HEK293 (cell line): ENCODE data around the gene NAA80.

Experiments used
- KLF1 ChIP-seq: fragments of 450-650 bp; formaldehyde crosslinking; IDR thresholded peaks from 2 replicates; pipeline ENCODE4 v1.5.1; 2016; ENCODE audit warnings: missing biosample characterization, missing genetic modification characterization
- ZBTB17 ChIP-seq: fragments of 450-650 bp; formaldehyde crosslinking; IDR thresholded peaks from 2 replicates; pipeline ENCODE4 v1.5.1; 2016; ENCODE audit warnings: missing biosample characterization, missing genetic modification characterization
- ZBTB8A ChIP-seq: fragments of 450-650 bp; formaldehyde crosslinking; IDR thresholded peaks from 2 replicates; pipeline ENCODE4 v1.5.1; 2016; ENCODE audit warnings: missing biosample characterization, missing genetic modification characterization
- ZEB2 ChIP-seq: fragments of 450-650 bp; formaldehyde crosslinking; IDR thresholded peaks from 2 replicates; pipeline ENCODE4 v1.5.1; 2016; ENCODE audit warnings: missing biosample characterization, missing genetic modification characterization
- ZIC2 ChIP-seq: fragments of 450-650 bp; formaldehyde crosslinking; IDR thresholded peaks from 2 replicates; pipeline ENCODE4 v1.5.1; 2016; ENCODE audit warnings: missing biosample characterization, missing genetic modification characterization
- ZNF10 ChIP-seq: fragments of 450-650 bp; formaldehyde crosslinking; IDR thresholded peaks from 2 replicates; pipeline ENCODE4 v1.5.1; 2017; ENCODE audit warnings: missing biosample characterization, missing genetic modification characterization
- ZNF133 ChIP-seq: fragments of 450-650 bp; formaldehyde crosslinking; IDR thresholded peaks from 2 replicates; pipeline ENCODE4 v1.5.1; 2016; ENCODE audit warnings: missing biosample characterization, missing genetic modification characterization
- ZNF2 ChIP-seq: fragments of 450-650 bp; formaldehyde crosslinking; IDR thresholded peaks from 2 replicates; pipeline ENCODE4 v1.5.1; 2016; ENCODE audit warnings: missing biosample characterization, missing genetic modification characterization
- ZNF324 ChIP-seq: fragments of 450-650 bp; formaldehyde crosslinking; IDR thresholded peaks from 2 replicates; pipeline ENCODE4 v1.5.1; 2016; ENCODE audit warnings: missing biosample characterization, missing genetic modification characterization
- ZNF350 ChIP-seq: fragments of 450-650 bp; formaldehyde crosslinking; IDR thresholded peaks from 2 replicates; pipeline ENCODE4 v1.5.0; 2017; ENCODE audit warnings: missing biosample characterization, mild to moderate bottlenecking, missing genetic modification characterization
- ZNF423 ChIP-seq: fragments of 450-650 bp; formaldehyde crosslinking; IDR thresholded peaks from 2 replicates; pipeline ENCODE4 v1.5.1; 2016; ENCODE audit warnings: missing biosample characterization, missing genetic modification characterization
- ZNF426 ChIP-seq: fragments of 450-650 bp; formaldehyde crosslinking; IDR thresholded peaks from 2 replicates; pipeline ENCODE4 v1.5.1; 2017; ENCODE audit warnings: missing biosample characterization, missing genetic modification characterization, mild to moderate bottlenecking, inconsistent platforms, moderate library complexity
- ZNF561 ChIP-seq: fragments of 450-650 bp; IDR thresholded peaks from 2 replicates; pipeline ENCODE4 v1.5.1; 2018; ENCODE audit warnings: missing biosample characterization, missing genetic modification characterization, borderline replicate concordance
- ZNF600 ChIP-seq: fragments of 450-650 bp; formaldehyde crosslinking; IDR thresholded peaks from 2 replicates; pipeline ENCODE4 v1.5.1; 2016; ENCODE audit warnings: missing biosample characterization, missing genetic modification characterization
- ZNF610 ChIP-seq: fragments of 450-650 bp; formaldehyde crosslinking; IDR thresholded peaks from 2 replicates; pipeline ENCODE4 v1.5.1; 2016; ENCODE audit warnings: missing biosample characterization, missing genetic modification characterization, borderline replicate concordance
- ZNF670 ChIP-seq: fragments of 450-650 bp; formaldehyde crosslinking; IDR thresholded peaks from 2 replicates; pipeline ENCODE4 v1.5.1; 2016; ENCODE audit warnings: missing biosample characterization, missing genetic modification characterization, low read depth
- ZNF791 ChIP-seq: fragments of 450-650 bp; formaldehyde crosslinking; IDR thresholded peaks from 2 replicates; pipeline ENCODE4 v1.5.1; 2016; ENCODE audit warnings: missing biosample characterization, missing genetic modification characterization
- ZNF843 ChIP-seq: fragments of 450-650 bp; formaldehyde crosslinking; IDR thresholded peaks from 2 replicates; pipeline ENCODE4 v1.5.1; 2016; ENCODE audit warnings: missing biosample characterization, missing genetic modification characterization
- TF ChIP-seq, protein P1 (sequence below): fragments of 450-650 bp; formaldehyde crosslinking; IDR thresholded peaks from 2 replicates; pipeline ENCODE4 v1.5.1; 2016; ENCODE audit warnings: missing biosample characterization, missing genetic modification characterization, low read depth
- TF ChIP-seq, protein P2 (sequence below): fragments of 450-650 bp; formaldehyde crosslinking; IDR thresholded peaks from 2 replicates; pipeline ENCODE4 v1.5.0; 2017; ENCODE audit warnings: missing biosample characterization, missing genetic modification characterization, borderline replicate concordance
- TF ChIP-seq, protein P3 (sequence below): fragments of 450-650 bp; formaldehyde crosslinking; IDR thresholded peaks from 2 replicates; pipeline ENCODE4 v1.5.1; 2016; ENCODE audit warnings: missing biosample characterization, missing genetic modification characterization, borderline replicate concordance
- TF ChIP-seq, protein P4 (sequence below): fragments of 450-650 bp; IDR thresholded peaks from 2 replicates; pipeline ENCODE4 v1.5.1; 2018; ENCODE audit warnings: missing biosample characterization, missing genetic modification characterization
- TF ChIP-seq, protein P5 (sequence below): fragments of 450-650 bp; formaldehyde crosslinking; IDR thresholded peaks from 2 replicates; pipeline ENCODE4 v1.5.1; 2016; ENCODE audit warnings: missing biosample characterization, missing genetic modification characterization
- TF ChIP-seq, protein P6 (sequence below): fragments of 450-650 bp; formaldehyde crosslinking; IDR thresholded peaks from 2 replicates; pipeline ENCODE4 v1.5.1; 2016; ENCODE audit warnings: missing biosample characterization, missing genetic modification characterization

NAA80 gene

DNA sequence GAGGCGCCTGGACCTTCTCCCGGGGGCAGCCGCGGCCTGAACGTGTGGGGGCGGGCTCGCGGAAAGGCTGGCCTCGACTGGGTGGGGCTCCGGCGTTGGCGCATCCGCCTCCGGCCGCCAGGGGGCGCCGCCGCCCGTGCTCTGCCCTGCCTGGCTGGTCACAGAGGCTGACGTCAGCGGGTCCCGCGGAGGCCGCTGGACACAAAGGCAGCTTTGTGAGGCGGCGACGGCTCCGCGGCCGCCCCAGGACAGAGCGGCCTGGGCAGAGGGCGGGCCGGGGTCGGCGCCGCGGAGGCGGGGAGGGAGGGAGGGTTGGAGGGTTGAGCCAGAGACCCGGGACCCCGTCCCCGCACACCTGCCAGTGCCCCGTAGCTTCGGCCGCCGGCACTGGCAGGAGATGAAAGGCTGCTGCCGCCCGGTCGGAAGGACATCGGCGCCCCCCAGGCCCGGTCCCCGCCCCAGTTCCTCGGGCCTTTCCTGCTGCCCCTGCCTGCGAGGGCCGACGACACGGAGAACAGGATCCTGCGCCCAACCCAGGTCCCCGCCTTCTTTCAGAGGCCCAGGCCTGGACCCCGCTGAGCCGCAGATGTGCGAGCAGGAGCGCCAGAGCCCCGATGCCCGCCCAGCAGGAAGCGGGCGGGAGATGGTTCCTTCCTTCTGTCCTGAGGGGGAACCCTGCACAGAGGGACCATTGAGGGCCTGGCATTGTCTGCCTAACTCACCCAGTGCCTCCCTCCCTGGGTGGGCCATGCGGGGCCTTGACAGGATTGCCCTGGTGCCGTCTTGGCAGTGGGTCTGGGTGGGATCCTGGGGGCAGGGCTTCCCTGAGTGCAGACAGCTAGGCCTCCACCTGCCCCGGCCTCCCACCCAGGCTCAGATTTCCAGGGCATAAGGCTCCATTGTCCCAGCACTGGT, 38.9 kb downstream of the NAA80 start (continued):
- TF ChIP-seq, protein P1, sequence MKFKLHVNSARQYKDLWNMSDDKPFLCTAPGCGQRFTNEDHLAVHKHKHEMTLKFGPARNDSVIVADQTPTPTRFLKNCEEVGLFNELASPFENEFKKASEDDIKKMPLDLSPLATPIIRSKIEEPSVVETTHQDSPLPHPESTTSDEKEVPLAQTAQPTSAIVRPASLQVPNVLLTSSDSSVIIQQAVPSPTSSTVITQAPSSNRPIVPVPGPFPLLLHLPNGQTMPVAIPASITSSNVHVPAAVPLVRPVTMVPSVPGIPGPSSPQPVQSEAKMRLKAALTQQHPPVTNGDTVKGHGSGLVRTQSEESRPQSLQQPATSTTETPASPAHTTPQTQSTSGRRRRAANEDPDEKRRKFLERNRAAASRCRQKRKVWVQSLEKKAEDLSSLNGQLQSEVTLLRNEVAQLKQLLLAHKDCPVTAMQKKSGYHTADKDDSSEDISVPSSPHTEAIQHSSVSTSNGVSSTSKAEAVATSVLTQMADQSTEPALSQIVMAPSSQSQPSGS (tag by site-specific recombination), result peak; percentile 80; the same call in 1 of the 2 replicates
- TF ChIP-seq, protein P2, sequence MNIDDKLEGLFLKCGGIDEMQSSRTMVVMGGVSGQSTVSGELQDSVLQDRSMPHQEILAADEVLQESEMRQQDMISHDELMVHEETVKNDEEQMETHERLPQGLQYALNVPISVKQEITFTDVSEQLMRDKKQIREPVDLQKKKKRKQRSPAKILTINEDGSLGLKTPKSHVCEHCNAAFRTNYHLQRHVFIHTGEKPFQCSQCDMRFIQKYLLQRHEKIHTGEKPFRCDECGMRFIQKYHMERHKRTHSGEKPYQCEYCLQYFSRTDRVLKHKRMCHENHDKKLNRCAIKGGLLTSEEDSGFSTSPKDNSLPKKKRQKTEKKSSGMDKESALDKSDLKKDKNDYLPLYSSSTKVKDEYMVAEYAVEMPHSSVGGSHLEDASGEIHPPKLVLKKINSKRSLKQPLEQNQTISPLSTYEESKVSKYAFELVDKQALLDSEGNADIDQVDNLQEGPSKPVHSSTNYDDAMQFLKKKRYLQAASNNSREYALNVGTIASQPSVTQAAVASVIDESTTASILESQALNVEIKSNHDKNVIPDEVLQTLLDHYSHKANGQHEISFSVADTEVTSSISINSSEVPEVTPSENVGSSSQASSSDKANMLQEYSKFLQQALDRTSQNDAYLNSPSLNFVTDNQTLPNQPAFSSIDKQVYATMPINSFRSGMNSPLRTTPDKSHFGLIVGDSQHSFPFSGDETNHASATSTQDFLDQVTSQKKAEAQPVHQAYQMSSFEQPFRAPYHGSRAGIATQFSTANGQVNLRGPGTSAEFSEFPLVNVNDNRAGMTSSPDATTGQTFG (tag by site-specific recombination), result no peak
- no peak for TF ChIP-seq ZNF670 (tag by site-specific recombination)
- 0 out of 2 replicates have a peak, but pooled peaks have one; percentile 16 for TF ChIP-seq ZNF423 (tag by site-specific recombination)
- peak; percentile 42; the same call in 1 of the 2 replicates for TF ChIP-seq ZBTB8A (tag by site-specific recombination)
- TF ChIP-seq ZNF133, result no peak
- TF ChIP-seq ZNF843 (tag by site-specific recombination), result no peak
- TF ChIP-seq KLF1 (tag by site-specific recombination), result 0 out of 2 replicates have a peak, but pooled peaks have one; percentile 20
- no peak for TF ChIP-seq ZNF561
- no peak for TF ChIP-seq ZNF791 (tag by site-specific recombination)
- TF ChIP-seq ZNF600 (tag by site-specific recombination), result peak; percentile 45
- TF ChIP-seq ZNF610 (tag by site-specific recombination), result peak; percentile 94
- TF ChIP-seq, protein P3, sequence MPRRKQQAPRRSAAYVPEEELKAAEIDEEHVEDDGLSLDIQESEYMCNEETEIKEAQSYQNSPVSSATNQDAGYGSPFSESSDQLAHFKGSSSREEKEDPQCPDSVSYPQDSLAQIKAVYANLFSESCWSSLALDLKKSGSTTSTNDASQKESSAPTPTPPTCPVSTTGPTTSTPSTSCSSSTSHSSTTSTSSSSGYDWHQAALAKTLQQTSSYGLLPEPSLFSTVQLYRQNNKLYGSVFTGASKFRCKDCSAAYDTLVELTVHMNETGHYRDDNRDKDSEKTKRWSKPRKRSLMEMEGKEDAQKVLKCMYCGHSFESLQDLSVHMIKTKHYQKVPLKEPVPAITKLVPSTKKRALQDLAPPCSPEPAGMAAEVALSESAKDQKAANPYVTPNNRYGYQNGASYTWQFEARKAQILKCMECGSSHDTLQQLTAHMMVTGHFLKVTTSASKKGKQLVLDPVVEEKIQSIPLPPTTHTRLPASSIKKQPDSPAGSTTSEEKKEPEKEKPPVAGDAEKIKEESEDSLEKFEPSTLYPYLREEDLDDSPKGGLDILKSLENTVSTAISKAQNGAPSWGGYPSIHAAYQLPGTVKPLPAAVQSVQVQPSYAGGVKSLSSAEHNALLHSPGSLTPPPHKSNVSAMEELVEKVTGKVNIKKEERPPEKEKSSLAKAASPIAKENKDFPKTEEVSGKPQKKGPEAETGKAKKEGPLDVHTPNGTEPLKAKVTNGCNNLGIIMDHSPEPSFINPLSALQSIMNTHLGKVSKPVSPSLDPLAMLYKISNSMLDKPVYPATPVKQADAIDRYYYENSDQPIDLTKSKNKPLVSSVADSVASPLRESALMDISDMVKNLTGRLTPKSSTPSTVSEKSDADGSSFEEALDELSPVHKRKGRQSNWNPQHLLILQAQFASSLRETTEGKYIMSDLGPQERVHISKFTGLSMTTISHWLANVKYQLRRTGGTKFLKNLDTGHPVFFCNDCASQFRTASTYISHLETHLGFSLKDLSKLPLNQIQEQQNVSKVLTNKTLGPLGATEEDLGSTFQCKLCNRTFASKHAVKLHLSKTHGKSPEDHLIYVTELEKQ (tag by site-specific recombination), result 0 out of 2 replicates have a peak, but pooled peaks have one; percentile 36
- TF ChIP-seq ZNF10, result no peak
- peak; percentile 75 for TF ChIP-seq ZBTB17 (tag by site-specific recombination)
- TF ChIP-seq, protein P4, sequence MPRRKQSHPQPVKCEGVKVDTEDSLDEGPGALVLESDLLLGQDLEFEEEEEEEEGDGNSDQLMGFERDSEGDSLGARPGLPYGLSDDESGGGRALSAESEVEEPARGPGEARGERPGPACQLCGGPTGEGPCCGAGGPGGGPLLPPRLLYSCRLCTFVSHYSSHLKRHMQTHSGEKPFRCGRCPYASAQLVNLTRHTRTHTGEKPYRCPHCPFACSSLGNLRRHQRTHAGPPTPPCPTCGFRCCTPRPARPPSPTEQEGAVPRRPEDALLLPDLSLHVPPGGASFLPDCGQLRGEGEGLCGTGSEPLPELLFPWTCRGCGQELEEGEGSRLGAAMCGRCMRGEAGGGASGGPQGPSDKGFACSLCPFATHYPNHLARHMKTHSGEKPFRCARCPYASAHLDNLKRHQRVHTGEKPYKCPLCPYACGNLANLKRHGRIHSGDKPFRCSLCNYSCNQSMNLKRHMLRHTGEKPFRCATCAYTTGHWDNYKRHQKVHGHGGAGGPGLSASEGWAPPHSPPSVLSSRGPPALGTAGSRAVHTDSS, result no peak
- no peak for TF ChIP-seq ZNF324 (tag by site-specific recombination)
- no peak for TF ChIP-seq ZNF350 (tag by site-specific recombination)
- TF ChIP-seq, protein P5, sequence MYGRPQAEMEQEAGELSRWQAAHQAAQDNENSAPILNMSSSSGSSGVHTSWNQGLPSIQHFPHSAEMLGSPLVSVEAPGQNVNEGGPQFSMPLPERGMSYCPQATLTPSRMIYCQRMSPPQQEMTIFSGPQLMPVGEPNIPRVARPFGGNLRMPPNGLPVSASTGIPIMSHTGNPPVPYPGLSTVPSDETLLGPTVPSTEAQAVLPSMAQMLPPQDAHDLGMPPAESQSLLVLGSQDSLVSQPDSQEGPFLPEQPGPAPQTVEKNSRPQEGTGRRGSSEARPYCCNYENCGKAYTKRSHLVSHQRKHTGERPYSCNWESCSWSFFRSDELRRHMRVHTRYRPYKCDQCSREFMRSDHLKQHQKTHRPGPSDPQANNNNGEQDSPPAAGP (tag by site-specific recombination), result peak; percentile 34
- TF ChIP-seq, protein P6, sequence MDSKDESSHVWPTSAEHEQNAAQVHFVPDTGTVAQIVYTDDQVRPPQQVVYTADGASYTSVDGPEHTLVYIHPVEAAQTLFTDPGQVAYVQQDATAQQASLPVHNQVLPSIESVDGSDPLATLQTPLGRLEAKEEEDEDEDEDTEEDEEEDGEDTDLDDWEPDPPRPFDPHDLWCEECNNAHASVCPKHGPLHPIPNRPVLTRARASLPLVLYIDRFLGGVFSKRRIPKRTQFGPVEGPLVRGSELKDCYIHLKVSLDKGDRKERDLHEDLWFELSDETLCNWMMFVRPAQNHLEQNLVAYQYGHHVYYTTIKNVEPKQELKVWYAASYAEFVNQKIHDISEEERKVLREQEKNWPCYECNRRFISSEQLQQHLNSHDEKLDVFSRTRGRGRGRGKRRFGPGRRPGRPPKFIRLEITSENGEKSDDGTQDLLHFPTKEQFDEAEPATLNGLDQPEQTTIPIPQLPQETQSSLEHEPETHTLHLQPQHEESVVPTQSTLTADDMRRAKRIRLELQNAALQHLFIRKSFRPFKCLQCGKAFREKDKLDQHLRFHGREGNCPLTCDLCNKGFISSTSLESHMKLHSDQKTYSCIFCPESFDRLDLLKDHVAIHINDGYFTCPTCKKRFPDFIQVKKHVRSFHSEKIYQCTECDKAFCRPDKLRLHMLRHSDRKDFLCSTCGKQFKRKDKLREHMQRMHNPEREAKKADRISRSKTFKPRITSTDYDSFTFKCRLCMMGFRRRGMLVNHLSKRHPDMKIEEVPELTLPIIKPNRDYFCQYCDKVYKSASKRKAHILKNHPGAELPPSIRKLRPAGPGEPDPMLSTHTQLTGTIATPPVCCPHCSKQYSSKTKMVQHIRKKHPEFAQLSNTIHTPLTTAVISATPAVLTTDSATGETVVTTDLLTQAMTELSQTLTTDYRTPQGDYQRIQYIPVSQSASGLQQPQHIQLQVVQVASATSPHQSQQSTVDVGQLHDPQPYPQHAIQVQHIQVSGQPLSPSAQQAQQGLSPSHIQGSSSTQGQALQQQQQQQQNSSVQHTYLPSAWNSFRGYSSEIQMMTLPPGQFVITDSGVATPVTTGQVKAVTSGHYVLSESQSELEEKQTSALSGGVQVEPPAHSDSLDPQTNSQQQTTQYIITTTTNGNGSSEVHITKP, result peak; percentile 78
- peak; percentile 72 for TF ChIP-seq ZIC2
- TF ChIP-seq ZEB2 (tag by site-specific recombination), result no peak
- TF ChIP-seq ZNF426 (tag by site-specific recombination), result no peak
- peak; percentile 44; the same call in 1 of the 2 replicates for TF ChIP-seq ZNF2
